Thoracic aorta (tissue), 2 donors: ENCODE results near the gene BICD2. TPM values are rescaled to one million over a fixed set of nuclear protein-coding genes. Genes with fewer than 3 reads are reported as not detected.
A peak's percentile ranks its signal among the peaks of the same experiment; 100 is the strongest.
"Not testable (repeated sequence)": the region's sequence is repeated elsewhere in the genome, so short reads cannot be mapped to it uniquely, and the experiment has no call there.

Experiments used
- ATAC-seq: fragments of 150-250 bp; one replicate; pipeline ENCODE4 v1.8.0; 2017; ENCODE audit warnings: low read depth; ENCODE audit not compliant: insufficient number of reproducible peaks, low FRiP score
- DNase-seq: peaks from one replicate; pipeline ENCODE4 v3.0.0-alpha.2; 2020; ENCODE audit warnings: low spot score
- H3K27ac ChIP-seq, 2 donors: fragments of 200-600 bp; sonication (generic); 1 replicate in 1 of 2; 2 replicates in 1 of 2; pipeline ENCODE4 v1.5.1; 2016; ENCODE audit warnings: mild to moderate bottlenecking in 2 of 2, moderate library complexity in 2 of 2
- H3K27me3 ChIP-seq: fragments of 200-600 bp; sonication (generic); replicated peaks from 2 replicates; pipeline ENCODE4 v1.6.0; 2016; ENCODE audit warnings: mild to moderate bottlenecking; ENCODE audit not compliant: insufficient read depth
- H3K36me3 ChIP-seq: fragments of 200-600 bp; sonication (generic); one replicate; pipeline ENCODE4 v1.5.1; 2016
- H3K4me1 ChIP-seq, 2 donors: fragments of 200-600 bp; sonication (generic); 1 replicate in 1 of 2; 2 replicates in 1 of 2; pipeline versions ENCODE4 v1.5.1 to v1.6.0; 2016; ENCODE audit warnings: low read depth in 2 of 2, mild to moderate bottlenecking in 1 of 2; ENCODE audit not compliant: control insufficient read depth in 1 of 2
- H3K4me3 ChIP-seq: fragments of 200-600 bp; sonication (generic); 2 replicates; pipeline ENCODE4 v1.5.1; 2016; ENCODE audit warnings: mild to moderate bottlenecking
- H3K9me3 ChIP-seq: fragments of 200-600 bp; sonication (generic); 2 replicates; pipeline ENCODE4 v1.5.1; 2016
- total RNA-seq, 2 donors: library from RNA; depleted of rRNA; stranded (reverse); fragments of >200 nt; gene quantifications; one replicate each; pipeline versions ENCODE4 v1.1.0 to v1.2.3, GENCODE V29; 2016
- TF ChIP-seq, protein P1 (sequence below): fragments of 200-600 bp; sonication (generic); IDR thresholded peaks from one replicate; pipeline ENCODE4 v1.5.1; 2019; ENCODE audit warnings: antibody characterized with exemption

BICD2 gene
- 10 to 100 TPM; 52.1 to 57.7 TPM for total RNA-seq

GRCh38 chr9:92764381-92764987 is at the start of gene BICD2:
Gene BICD2 (minus strand): TSS chr9:92764833. CDS start chr9:92764744, 89 bp downstream.
- Histone ChIP-seq H3K27me3 (no peaks in the 10 kb centered on the region), H3K4me3 (peak within 1 kb of the TSS; percentile 96), H3K36me3 (no peaks in the 10 kb centered on the region), H3K27ac (peak within 1 kb of the TSS; percentile 99 to 100), H3K9me3 (no peaks in the 10 kb centered on the region), H3K4me1 (peaks cover 34 to 48% of the 10 kb centered on the region in 2 donors)
- TF ChIP-seq, protein P1, sequence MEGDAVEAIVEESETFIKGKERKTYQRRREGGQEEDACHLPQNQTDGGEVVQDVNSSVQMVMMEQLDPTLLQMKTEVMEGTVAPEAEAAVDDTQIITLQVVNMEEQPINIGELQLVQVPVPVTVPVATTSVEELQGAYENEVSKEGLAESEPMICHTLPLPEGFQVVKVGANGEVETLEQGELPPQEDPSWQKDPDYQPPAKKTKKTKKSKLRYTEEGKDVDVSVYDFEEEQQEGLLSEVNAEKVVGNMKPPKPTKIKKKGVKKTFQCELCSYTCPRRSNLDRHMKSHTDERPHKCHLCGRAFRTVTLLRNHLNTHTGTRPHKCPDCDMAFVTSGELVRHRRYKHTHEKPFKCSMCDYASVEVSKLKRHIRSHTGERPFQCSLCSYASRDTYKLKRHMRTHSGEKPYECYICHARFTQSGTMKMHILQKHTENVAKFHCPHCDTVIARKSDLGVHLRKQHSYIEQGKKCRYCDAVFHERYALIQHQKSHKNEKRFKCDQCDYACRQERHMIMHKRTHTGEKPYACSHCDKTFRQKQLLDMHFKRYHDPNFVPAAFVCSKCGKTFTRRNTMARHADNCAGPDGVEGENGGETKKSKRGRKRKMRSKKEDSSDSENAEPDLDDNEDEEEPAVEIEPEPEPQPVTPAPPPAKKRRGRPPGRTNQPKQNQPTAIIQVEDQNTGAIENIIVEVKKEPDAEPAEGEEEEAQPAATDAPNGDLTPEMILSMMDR: no peak
- ATAC-seq (no peak), DNase-seq (no peak)

DNA sequence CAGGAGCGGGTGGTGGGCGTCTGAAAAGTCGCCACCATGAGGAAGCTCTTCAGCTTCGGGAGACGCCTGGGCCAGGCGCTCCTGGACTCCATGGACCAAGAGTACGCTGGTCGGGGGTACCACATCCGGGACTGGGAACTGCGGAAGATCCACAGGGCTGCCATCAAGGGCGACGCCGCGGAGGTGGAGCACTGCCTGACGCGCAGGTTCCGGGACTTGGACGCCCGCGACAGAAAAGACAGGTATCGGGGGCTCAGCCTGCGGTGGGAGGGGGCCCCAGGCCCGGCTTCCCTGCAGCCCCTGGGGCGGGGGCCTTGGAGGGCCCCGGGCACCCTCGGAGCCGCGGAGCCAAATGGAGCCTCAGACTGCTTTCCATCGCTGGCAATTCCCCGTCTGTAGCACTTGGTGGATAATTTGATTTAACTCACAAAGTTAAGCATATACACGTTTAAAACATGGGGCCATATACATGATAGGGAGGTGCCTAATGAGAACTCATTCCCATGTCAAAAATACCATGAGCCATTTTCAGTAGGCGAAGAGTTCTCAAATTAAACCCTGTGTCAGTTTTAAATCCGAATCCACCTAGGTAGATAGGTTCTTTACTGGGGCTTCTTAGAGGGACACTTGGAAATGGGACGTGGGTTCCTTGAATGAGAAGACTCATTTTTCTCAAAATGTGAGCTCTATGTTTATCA is 45.1 kb upstream of the BICD2 start:
- not testable (repeated sequence) for DNase-seq, H3K9me3 ChIP-seq, ATAC-seq, H3K36me3 ChIP-seq, H3K27ac ChIP-seq
- peaks cover 34% of the 10 kb centered on the region for H3K27me3 ChIP-seq
- H3K4me3 ChIP-seq: peak overlapping the region; percentile 64
- H3K4me1 ChIP-seq: peaks cover 18 to 29% of the 10 kb centered on the region in 2 donors

DNA sequence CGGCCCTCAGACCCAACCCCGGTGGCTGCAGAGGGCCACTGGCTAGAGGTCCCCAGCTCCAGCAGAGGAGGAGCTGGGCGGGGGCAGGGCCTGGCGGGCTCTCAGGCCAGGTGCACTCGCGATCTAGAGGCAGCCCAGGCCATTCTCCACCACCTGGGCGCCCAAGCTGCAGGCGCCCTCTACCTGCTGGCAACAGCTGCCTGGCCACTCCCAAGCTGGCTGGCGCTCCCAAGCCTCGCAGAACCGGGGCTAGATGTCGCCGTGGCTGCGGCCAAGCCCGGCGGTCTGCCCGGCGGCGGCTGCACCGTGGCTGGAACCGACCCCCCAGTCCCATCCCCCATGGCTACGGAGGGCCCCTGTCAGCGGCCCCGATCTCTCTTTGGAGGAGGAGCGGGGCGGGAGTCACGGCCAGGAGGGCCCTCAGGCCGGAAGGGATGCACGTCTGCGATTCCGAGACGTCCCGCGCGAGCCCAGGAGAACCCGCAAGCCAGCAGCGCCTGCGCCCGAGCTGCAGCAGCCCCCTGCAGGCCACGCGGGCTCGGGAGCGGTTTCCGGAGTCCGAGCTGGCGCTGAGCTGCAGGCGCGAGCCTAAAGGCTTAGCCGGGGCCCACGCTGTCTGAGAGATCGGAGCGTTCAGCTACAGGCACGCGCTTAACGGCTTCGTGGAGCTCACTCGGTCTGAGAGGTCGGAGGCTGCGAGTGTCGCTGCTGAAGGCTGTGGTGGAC is 44.3 kb upstream of the BICD2 start:
- Histone ChIP-seq H3K9me3 (no peaks in the 10 kb centered on the region), H3K27me3 (peaks cover 34% of the 10 kb centered on the region), H3K27ac (no peak overlapping the region), H3K4me1 (peaks cover 18 to 29% of the 10 kb centered on the region in 2 donors), H3K4me3 (peak overlapping the region; percentile 64), H3K36me3 (no peaks in the 10 kb centered on the region)
- DNase-seq (no peak), ATAC-seq (no peak)
- TF ChIP-seq, protein P1: peak; percentile 38

- ATAC-seq (no peak), DNase-seq (no peak)
- Histone ChIP-seq H3K27ac (no peak overlapping the region), H3K36me3 (no peaks in the 10 kb centered on the region), H3K4me3 (peak overlapping the region; percentile 64), H3K9me3 (no peaks in the 10 kb centered on the region), H3K4me1 (peaks cover 18 to 29% of the 10 kb centered on the region in 2 donors), H3K27me3 (peaks cover 29% of the 10 kb centered on the region)
- TF ChIP-seq, protein P1: no peak
These were observed 43.4 kb upstream of the BICD2 start for GRCh38 chr9:92807757-92808725.

DNA sequence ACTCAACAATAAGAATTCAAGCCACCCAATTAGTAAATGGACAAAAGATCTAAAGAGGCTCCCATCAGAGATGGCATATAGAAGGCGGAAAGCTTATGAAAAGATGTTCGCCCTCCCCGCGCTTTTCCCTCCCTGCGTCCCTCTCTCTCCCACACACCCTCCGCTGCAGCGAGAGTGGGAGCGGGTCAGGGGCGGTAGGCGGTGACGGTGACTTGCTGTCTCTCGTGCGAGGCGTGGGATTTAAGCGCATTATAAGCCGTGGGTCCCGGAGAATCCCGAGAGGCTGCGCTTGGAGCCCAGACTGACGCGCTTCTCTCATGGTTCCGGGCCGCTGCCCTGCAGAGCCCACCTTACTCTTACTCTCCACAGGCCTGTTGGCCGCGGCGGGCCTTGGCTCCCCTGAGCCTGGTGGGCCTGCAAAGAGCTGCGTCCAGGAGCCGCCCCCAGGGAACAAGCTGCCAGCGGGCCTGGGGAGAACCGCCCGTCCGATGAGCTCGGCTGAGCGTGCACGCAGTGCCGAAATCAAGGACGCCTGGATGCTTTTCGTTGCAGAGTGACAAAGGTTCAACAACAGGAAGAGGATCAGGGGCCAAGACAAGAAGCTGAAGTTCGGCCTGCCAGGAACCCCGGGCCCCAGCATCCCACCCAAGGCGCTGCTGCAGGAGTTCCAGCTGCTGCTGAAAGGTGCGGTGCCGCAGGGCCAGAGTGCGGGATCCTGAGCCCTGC is 42.6 kb upstream of the BICD2 start:
- ATAC-seq (no peak), DNase-seq (no peak)
- Histone ChIP-seq H3K27ac (no peak overlapping the region), H3K4me1 (peaks cover 18 to 29% of the 10 kb centered on the region in 2 donors), H3K36me3 (no peaks in the 10 kb centered on the region), H3K27me3 (peaks cover 21% of the 10 kb centered on the region), H3K9me3 (no peaks in the 10 kb centered on the region), H3K4me3 (no peak overlapping the region)
- TF ChIP-seq, protein P1: no peak
